MCF 10A (cell line): ENCODE results near the gene TMEM30A. TPM values are rescaled to one million over a fixed set of nuclear protein-coding genes. Genes with fewer than 3 reads are reported as not detected.

Experiments used
- BruUV-seq: library from RNA; stranded (reverse); fragments of 400-500 nt; replicated peaks from 2 replicates; lab custom pipeline; 2021; lab: Mats Ljungman, UMichigan
- CTCF ChIA-PET: fragments of 300-600 bp; sonication (Branson Sonifier 250); formaldehyde crosslinking; extraction: SDS; loops from one replicate; lab custom pipeline; 2021; ENCODE audit warnings: antibody characterized with exemption, inconsistent platforms; lab: Yijun Ruan, JAX
- POLR2A ChIA-PET: fragments of 300-600, 350-650 bp; sonication (Branson Sonifier 250); formaldehyde crosslinking; extraction: SDS; loops from one replicate; lab custom pipeline; 2020; ENCODE audit warnings: antibody characterized with exemption, inconsistent platforms; lab: Yijun Ruan, JAX
- DNase-seq: peaks from one replicate; pipeline ENCODE4 v3.0.0-alpha.2; 2018; ENCODE audit not compliant: unreplicated experiment
- H3K27ac Mint-ChIP-seq: one replicate; pipeline ENCODE4 v1.8.0; 2022; ENCODE audit warnings: mild to moderate bottlenecking, low read depth, mixed read lengths; ENCODE audit not compliant: unreplicated experiment
- H3K27me3 Mint-ChIP-seq: one replicate; pipeline ENCODE4 v1.8.0; 2022; ENCODE audit warnings: mixed read lengths; ENCODE audit not compliant: insufficient read depth, unreplicated experiment
- H3K36me3 Mint-ChIP-seq: one replicate; pipeline ENCODE4 v1.8.0; 2022; ENCODE audit warnings: mild to moderate bottlenecking, moderate library complexity, mixed read lengths; ENCODE audit not compliant: insufficient read depth, unreplicated experiment
- H3K4me1 Mint-ChIP-seq: one replicate; pipeline ENCODE4 v1.8.0; 2022; ENCODE audit warnings: mixed read lengths; ENCODE audit not compliant: insufficient read depth, unreplicated experiment
- H3K4me3 Mint-ChIP-seq: one replicate; pipeline ENCODE4 v1.8.0; 2022; ENCODE audit warnings: mild to moderate bottlenecking, moderate library complexity, mixed read lengths; ENCODE audit not compliant: unreplicated experiment
- H3K9me3 Mint-ChIP-seq: one replicate; pipeline ENCODE4 v1.8.0; 2022; ENCODE audit warnings: mixed read lengths; ENCODE audit not compliant: unreplicated experiment
- CTCF ChIP-seq: fragments of 200-600 bp; IDR thresholded peaks from one replicate; pipeline ENCODE4 v1.8.0; 2022; ENCODE audit warnings: antibody characterized with exemption, mild to moderate bottlenecking; ENCODE audit not compliant: unreplicated experiment
- intact Hi-C: fragments of 100-400 bp; cut with micrococcal nuclease; formaldehyde crosslinking; loops from 2 replicates; pipeline ENCODE4 v1.14.1; 2022
- total RNA-seq: library from RNA; stranded (reverse); gene quantifications from 2 replicates; pipeline ENCODE4 v1.2.3, GENCODE V29; 2022

TMEM30A gene
- total RNA-seq, 1 experiment from 2014 or later, result 53.7 TPM

- ChIA-PET CTCF (no interaction called here), POLR2A (interaction anchor here (0.9 to 1.0 kb wide), 3 partner anchors 10 to 31 kb away, joined by 3 read pairs; no protein-coding TSS in a partner anchor)
- no peak overlapping the region for H3K4me3 Mint-ChIP-seq
- DNase-seq, result no peak
- H3K27ac Mint-ChIP-seq, result no peak overlapping the region
- no peaks in the 10 kb centered on the region for H3K9me3 Mint-ChIP-seq
- H3K36me3 Mint-ChIP-seq, result no peaks in the 10 kb centered on the region
- no peaks in the 10 kb centered on the region for H3K4me1 Mint-ChIP-seq
- no peak for TF ChIP-seq CTCF
- H3K27me3 Mint-ChIP-seq, result peaks cover 20% of the 10 kb centered on the region
- no TSS peak for BruUV-seq
- intact Hi-C loops, result no loop called here
Measured at GRCh38 chr6:75315978-75316377, 31.4 kb upstream of the TMEM30A start.

GRCh38 chr6:75308250-75308988 is 23.8 kb upstream of the TMEM30A start:
- TF ChIP-seq CTCF, result no peak
- POLR2A ChIA-PET, result no interaction called here

GRCh38 chr6:75307364-75308004 is 22.9 kb upstream of the TMEM30A start:
- no TSS peak for BruUV-seq
- TF ChIP-seq CTCF, result no peak
- no peaks in the 10 kb centered on the region for H3K4me1 Mint-ChIP-seq
- ChIA-PET POLR2A (interaction anchor here (0.8 kb wide), 1 partner anchor 21 kb away, joined by 3 read pairs; no protein-coding TSS in a partner anchor), CTCF (interaction anchor here (0.6 to 1.0 kb wide), 2 partner anchors 28 to 217 kb away, joined by 3 to 5 read pairs; no protein-coding TSS in a partner anchor)
- no peak for DNase-seq
- intact Hi-C loops, result no loop called here
- no peaks in the 10 kb centered on the region for H3K9me3 Mint-ChIP-seq
- H3K4me3 Mint-ChIP-seq, result no peak overlapping the region
- H3K36me3 Mint-ChIP-seq, result no peaks in the 10 kb centered on the region
- no peak overlapping the region for H3K27ac Mint-ChIP-seq
- no peaks in the 10 kb centered on the region for H3K27me3 Mint-ChIP-seq

More at GRCh38 chr6:75308250-75308988, 23.8 kb upstream of the TMEM30A start:
- H3K4me1 Mint-ChIP-seq, result no peaks in the 10 kb centered on the region
- CTCF ChIA-PET, result no interaction called here
- H3K36me3 Mint-ChIP-seq, result no peaks in the 10 kb centered on the region
- no peaks in the 10 kb centered on the region for H3K9me3 Mint-ChIP-seq
- peaks cover 3% of the 10 kb centered on the region for H3K27me3 Mint-ChIP-seq
- no peak overlapping the region for H3K4me3 Mint-ChIP-seq
- intact Hi-C loops, result no loop called here
- no TSS peak for BruUV-seq
- no peak for DNase-seq
- H3K27ac Mint-ChIP-seq, result no peak overlapping the region

GRCh38 chr6:75306064-75306463 is 21.5 kb upstream of the TMEM30A start:
- intact Hi-C loops, result no loop called here
- no peak overlapping the region for H3K27ac Mint-ChIP-seq
- no peak overlapping the region for H3K4me3 Mint-ChIP-seq
- BruUV-seq, result no TSS peak
- TF ChIP-seq CTCF, result no peak
- ChIA-PET CTCF (interaction anchor here (0.7 to 2.0 kb wide), 4 partner anchors 14 to 223 kb away, joined by 3 to 5 read pairs (median 3); no protein-coding TSS in a partner anchor), POLR2A (interaction anchor here (0.5 to 1.4 kb wide), 4 partner anchors 10 to 196 kb away, joined by 3 to 6 read pairs (median 3); no protein-coding TSS in a partner anchor)
- no peaks in the 10 kb centered on the region for H3K9me3 Mint-ChIP-seq
- DNase-seq, result no peak
- H3K27me3 Mint-ChIP-seq, result no peaks in the 10 kb centered on the region
- H3K4me1 Mint-ChIP-seq, result no peaks in the 10 kb centered on the region
- H3K36me3 Mint-ChIP-seq, result no peaks in the 10 kb centered on the region
